IMR-90 (cell line): ENCODE results near the gene DOK6. TPM values are rescaled to one million over a fixed set of nuclear protein-coding genes. Genes with fewer than 3 reads are reported as not detected.

ENCODE experiments used
- ATAC-seq: fragments of 200-7000 bp; cut with Tn5 transposase; 2 replicates; pipeline ENCODE4 v1.9.1; 2020; ENCODE audit warnings: low read depth, mild to moderate bottlenecking, moderate library complexity
- BruUV-seq: library from RNA; stranded (reverse); fragments of 400-500 nt; replicated peaks from 2 replicates; lab custom pipeline; 2021; lab: Mats Ljungman, UMichigan
- CTCF ChIA-PET: fragments of 300-600 bp; formaldehyde crosslinking; extraction: SDS; loops from one replicate; lab custom pipeline; 2021; ENCODE audit warnings: antibody characterized with exemption; lab: Yijun Ruan, JAX
- POLR2A ChIA-PET: fragments of 300-600 bp; sonication (Branson Sonifier 250); formaldehyde crosslinking; loops from one replicate; lab custom pipeline; 2022; ENCODE audit warnings: antibody characterized with exemption; ENCODE audit not compliant: unreplicated experiment; lab: Charles Lee
- DNase-seq: peaks from one replicate; pipeline ENCODE4 v3.0.0; 2013
- H2AFZ ChIP-seq: replicated peaks from 2 replicates; pipeline ENCODE3; 2013; ENCODE audit warnings: low read length, mild to moderate bottlenecking; ENCODE audit not compliant: poor library complexity
- H2AK5ac ChIP-seq: 2 replicates; pipeline ENCODE4 v1.6.1; 2013; ENCODE audit warnings: low read depth, low read length, inconsistent platforms
- H2AK9ac ChIP-seq: replicated peaks from 2 replicates; pipeline ENCODE3; 2013; ENCODE audit warnings: mild to moderate bottlenecking, low read depth, low read length, moderate library complexity; ENCODE audit not compliant: poor library complexity
- H2BK120ac ChIP-seq: 2 replicates; pipeline ENCODE4 v1.6.1; 2013; ENCODE audit warnings: low read depth, low read length, inconsistent platforms
- H2BK15ac ChIP-seq: 3 replicates; pipeline ENCODE4 v1.6.1; 2013; ENCODE audit warnings: low read depth, low read length, inconsistent platforms
- H2BK20ac ChIP-seq: 2 replicates; pipeline ENCODE4 v1.6.1; 2013; ENCODE audit warnings: low read depth, mild to moderate bottlenecking, inconsistent platforms, low read length, moderate library complexity
- H2BK5ac ChIP-seq: 2 replicates; pipeline ENCODE4 v1.6.1; 2013; ENCODE audit warnings: mild to moderate bottlenecking, low read depth, low read length, inconsistent platforms; ENCODE audit not compliant: poor library complexity, severe bottlenecking
- H3K14ac ChIP-seq: replicated peaks from 2 replicates; pipeline ENCODE4 v1.6.1; 2013; ENCODE audit warnings: low read depth, low read length, inconsistent platforms
- H3K18ac ChIP-seq: 2 replicates; pipeline ENCODE4 v1.6.1; 2013; ENCODE audit warnings: low read depth, low read length, control low read depth
- H3K23ac ChIP-seq: 2 replicates; pipeline ENCODE4 v1.6.1; 2013; ENCODE audit warnings: low read depth, low read length, inconsistent platforms
- H3K27ac ChIP-seq: 2 replicates; pipeline ENCODE4 v1.5.1; 2013; ENCODE audit warnings: mild to moderate bottlenecking, control low read depth, low read length; ENCODE audit not compliant: insufficient read depth
- H3K27me3 ChIP-seq: 2 replicates; pipeline ENCODE4 v1.6.1; 2013; ENCODE audit warnings: low read length; ENCODE audit not compliant: control insufficient read depth, insufficient read depth
- H3K36me3 ChIP-seq: 2 replicates; pipeline ENCODE4 v1.6.1; 2013; ENCODE audit warnings: low read length, mixed read lengths; ENCODE audit not compliant: control insufficient read depth, insufficient read depth
- H3K4ac ChIP-seq: 2 replicates; pipeline ENCODE4 v1.6.1; 2013; ENCODE audit warnings: low read depth, low read length, inconsistent platforms
- H3K4me1 ChIP-seq: 2 replicates; pipeline ENCODE4 v1.6.1; 2013; ENCODE audit warnings: low read length, mixed read lengths; ENCODE audit not compliant: control insufficient read depth, insufficient read depth
- H3K4me2 ChIP-seq: 2 replicates; pipeline ENCODE4 v1.6.1; 2013; ENCODE audit warnings: low read depth, mild to moderate bottlenecking, control low read depth, low read length, moderate library complexity
- H3K4me3 ChIP-seq: 2 replicates; pipeline ENCODE4 v1.5.1; 2013; ENCODE audit warnings: low read depth, mild to moderate bottlenecking, control low read depth, low read length, moderate library complexity; ENCODE audit not compliant: insufficient read depth
- H3K56ac ChIP-seq: 2 replicates; pipeline ENCODE4 v1.6.1; 2013; ENCODE audit warnings: low read length, inconsistent platforms; ENCODE audit not compliant: insufficient read depth; ENCODE audit errors: extremely low read depth
- H3K79me1 ChIP-seq, 2 experiments: 2 replicates each; pipeline ENCODE4 v1.6.1; 2013; ENCODE audit warnings: low read length in 2 of 2, inconsistent platforms in 1 of 2, low read depth in 1 of 2
- H3K9ac ChIP-seq: 2 replicates; pipeline ENCODE4 v1.6.1; 2013; ENCODE audit warnings: low read depth, low read length, control low read depth
- H3K9me1 ChIP-seq: 2 replicates; pipeline ENCODE4 v1.6.1; 2013; ENCODE audit warnings: low read length, inconsistent platforms; ENCODE audit not compliant: insufficient read depth
- H3K9me3 ChIP-seq: 2 replicates; pipeline ENCODE4 v1.6.1; 2013; ENCODE audit warnings: low read length; ENCODE audit not compliant: control insufficient read depth, insufficient read depth
- H4K20me1 ChIP-seq: 2 replicates; pipeline ENCODE4 v1.6.1; 2013; ENCODE audit warnings: low read length, inconsistent platforms; ENCODE audit not compliant: insufficient read depth
- H4K5ac ChIP-seq: 2 replicates; pipeline ENCODE4 v1.6.1; 2013; ENCODE audit warnings: mild to moderate bottlenecking, low read depth, low read length, control low read depth
- H4K8ac ChIP-seq, 2 experiments: 2 replicates each; pipeline ENCODE4 v1.6.1; 2013; ENCODE audit warnings: low read depth in 2 of 2, low read length in 2 of 2, control low read depth in 1 of 2, inconsistent platforms in 1 of 2
- H4K91ac ChIP-seq: 2 replicates; pipeline ENCODE4 v1.6.1; 2013; ENCODE audit warnings: low read depth, low read length, inconsistent platforms; ENCODE audit not compliant: insufficient read depth
- BHLHE40 ChIP-seq: fragments of 150-350 bp; IDR thresholded peaks from 2 replicates; pipeline ENCODE4 v1.6.1; 2016; ENCODE audit warnings: mild to moderate bottlenecking, low read depth, low read length
- CEBPB ChIP-seq: IDR thresholded peaks from 2 replicates; pipeline ENCODE4 v1.6.1; 2012; ENCODE audit warnings: low read depth, low read length, improper control_type of control experiment
- CHD1 ChIP-seq: IDR thresholded peaks from 2 replicates; pipeline ENCODE4 v1.6.1; 2012; ENCODE audit warnings: low read depth, low read length, improper control_type of control experiment
- FOS ChIP-seq: fragments of 150-350 bp; IDR thresholded peaks from 2 replicates; pipeline ENCODE4 v1.6.1; 2016; ENCODE audit warnings: low read depth, low read length
- MAFK ChIP-seq: IDR thresholded peaks from 2 replicates; pipeline ENCODE4 v1.6.1; 2012; ENCODE audit warnings: low read depth, low read length, improper control_type of control experiment
- MXI1 ChIP-seq: IDR thresholded peaks from 2 replicates; pipeline ENCODE4 v1.6.1; 2012; ENCODE audit warnings: low read depth, mild to moderate bottlenecking, low read length, moderate library complexity, borderline replicate concordance
- NFE2L2 ChIP-seq: fragments of 150-350 bp; IDR thresholded peaks from 2 replicates; pipeline ENCODE4 v1.6.1; 2016; ENCODE audit warnings: low read depth, mild to moderate bottlenecking, low read length
- POLR2A ChIP-seq: IDR thresholded peaks from 2 replicates; pipeline ENCODE4 v1.6.1; 2012; ENCODE audit warnings: mild to moderate bottlenecking, low read depth, low read length
- RAD21 ChIP-seq: IDR thresholded peaks from 2 replicates; pipeline ENCODE4 v1.6.1; 2012; ENCODE audit warnings: low read length, improper control_type of control experiment
- RCOR1 ChIP-seq: IDR thresholded peaks from 2 replicates; pipeline ENCODE4 v1.6.1; 2012; ENCODE audit warnings: mild to moderate bottlenecking, low read length, improper control_type of control experiment; ENCODE audit not compliant: insufficient replicate concordance
- RFX5 ChIP-seq: IDR thresholded peaks from 2 replicates; pipeline ENCODE4 v1.8.0; 2012; ENCODE audit warnings: low read depth, mild to moderate bottlenecking, low read length, moderate library complexity
- SMC3 ChIP-seq: fragments of 150-350 bp; IDR thresholded peaks from 2 replicates; pipeline ENCODE4 v1.6.1; 2016; ENCODE audit warnings: low read depth, mild to moderate bottlenecking, antibody characterized with exemption, low read length, moderate library complexity
- WGBS, 2 experiments: methylation state at CpG; one replicate each; pipeline versions ENCODE4 v1.1.5 to v1.1.7; 2013; ENCODE audit warnings: missing lambda C conversion rate in 2 of 2; ENCODE audit not compliant: insufficient read length in 1 of 2; ENCODE audit errors: extremely low coverage in 2 of 2; 5-methylcytosine and 5-hydroxymethylcytosine counted together
- dilution Hi-C: fragments of 300-500 bp; cut with HindIII; formaldehyde crosslinking; loops from one replicate; pipeline ENCODE4 v1.14.3; 2018; ENCODE audit warnings: low sequenced_read_pairs; ENCODE audit not compliant: unreplicated experiment
- in situ Hi-C: fragments of 300-500 bp; cut with MboI; formaldehyde crosslinking; loops from 3 replicates; pipeline ENCODE4 v1.14.3; 2019; ENCODE audit warnings: low sequenced_read_pairs, inconsistent platforms, mixed read lengths
- intact Hi-C: fragments of 100-400 bp; cut with micrococcal nuclease; formaldehyde crosslinking; loops from 2 replicates; pipeline ENCODE4 v1.10.0; 2022
- polyA plus RNA-seq, 3 experiments: library from polyadenylated mRNA; depleted of rRNA; stranded (reverse); fragments of >200 nt; gene quantifications; 2 replicates each; pipeline ENCODE4 v1.2.3, GENCODE V29; 2012; ENCODE audit warnings: low replicate concordance in 1 of 3
- total RNA-seq: library from RNA; depleted of rRNA; stranded (reverse); fragments of >200 nt; gene quantifications from 2 replicates; pipeline ENCODE4 v1.2.3, GENCODE V29; 2012
- TF ChIP-seq, protein P1 (sequence below): fragments of 150-350 bp; IDR thresholded peaks from 2 replicates; pipeline ENCODE4 v1.6.1; 2017; ENCODE audit warnings: mild to moderate bottlenecking, antibody characterized with exemption, low read length, low read depth
- TF ChIP-seq, protein P2 (sequence below): fragments of 150-350 bp; IDR thresholded peaks from 2 replicates; pipeline ENCODE4 v1.6.1; 2016; ENCODE audit warnings: low read depth, mild to moderate bottlenecking, low read length, moderate library complexity, borderline replicate concordance

The DOK6 gene
- total and polyA plus RNA-seq, 2 of the 4 experiments (the other 2 are of a cell fraction), result 1.9 to 2.7 TPM

- Histone ChIP-seq H4K8ac (no peak overlapping the region), H2BK15ac (no peak overlapping the region), H3K4ac (no peak overlapping the region), H3K4me2 (no peak overlapping the region), H2BK20ac (no peak overlapping the region), H3K9me1 (no peaks in the 10 kb centered on the region), H3K9me3 (no peaks in the 10 kb centered on the region), H4K91ac (no peak overlapping the region), H2AFZ (no peak overlapping the region), H4K5ac (no peak overlapping the region), H2BK5ac (no peak overlapping the region), H3K27ac (no peak overlapping the region), H3K36me3 (no peaks in the 10 kb centered on the region), H3K4me1 (no peaks in the 10 kb centered on the region; the same call in 1 of the 2 replicates), H2AK9ac (no peak overlapping the region), H3K18ac (no peak overlapping the region), H3K56ac (no peak overlapping the region), H2BK120ac (no peak overlapping the region), H3K79me1 (no peaks in the 10 kb centered on the region), H3K14ac (no peak overlapping the region), H3K27me3 (no peaks in the 10 kb centered on the region), H3K23ac (no peak overlapping the region), H3K4me3 (no peak overlapping the region), H2AK5ac (no peak overlapping the region), H4K20me1 (no peaks in the 10 kb centered on the region), H3K9ac (no peak overlapping the region)
- ATAC-seq (no peak), DNase-seq (no peak)
- BruUV-seq, result no TSS peak
- intact Hi-C loops, result no loop called here
- WGBS, 2 experiments, result 93 to 94% methylated on average over 3 of the region's 4 CpGs
- dilution Hi-C loops, result no loop called here
- POLR2A ChIA-PET, result no interaction called here
- CTCF ChIA-PET, result no interaction called here
- in situ Hi-C loops, result no loop called here
- TF ChIP-seq MXI1 (no peak), FOS (no peak), CHD1 (no peak), SMC3 (no peak), CEBPB (no peak), MAFK (no peak), RFX5 (no peak), RCOR1 (no peak), POLR2A (no peak), BHLHE40 (no peak), NFE2L2 (no peak), RAD21 (no peak)
- TF ChIP-seq, protein P1, sequence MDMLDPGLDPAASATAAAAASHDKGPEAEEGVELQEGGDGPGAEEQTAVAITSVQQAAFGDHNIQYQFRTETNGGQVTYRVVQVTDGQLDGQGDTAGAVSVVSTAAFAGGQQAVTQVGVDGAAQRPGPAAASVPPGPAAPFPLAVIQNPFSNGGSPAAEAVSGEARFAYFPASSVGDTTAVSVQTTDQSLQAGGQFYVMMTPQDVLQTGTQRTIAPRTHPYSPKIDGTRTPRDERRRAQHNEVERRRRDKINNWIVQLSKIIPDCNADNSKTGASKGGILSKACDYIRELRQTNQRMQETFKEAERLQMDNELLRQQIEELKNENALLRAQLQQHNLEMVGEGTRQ, result no peak
- TF ChIP-seq, protein P2, sequence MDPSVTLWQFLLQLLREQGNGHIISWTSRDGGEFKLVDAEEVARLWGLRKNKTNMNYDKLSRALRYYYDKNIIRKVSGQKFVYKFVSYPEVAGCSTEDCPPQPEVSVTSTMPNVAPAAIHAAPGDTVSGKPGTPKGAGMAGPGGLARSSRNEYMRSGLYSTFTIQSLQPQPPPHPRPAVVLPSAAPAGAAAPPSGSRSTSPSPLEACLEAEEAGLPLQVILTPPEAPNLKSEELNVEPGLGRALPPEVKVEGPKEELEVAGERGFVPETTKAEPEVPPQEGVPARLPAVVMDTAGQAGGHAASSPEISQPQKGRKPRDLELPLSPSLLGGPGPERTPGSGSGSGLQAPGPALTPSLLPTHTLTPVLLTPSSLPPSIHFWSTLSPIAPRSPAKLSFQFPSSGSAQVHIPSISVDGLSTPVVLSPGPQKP, result no peak
Measured at GRCh38 chr18:69617408-69617807, 216.7 kb downstream of the DOK6 start.
